IPS DF 4.7 (cell line): ENCODE measurements around the gene CREB3L2.
"Not testable (repeated sequence)": the region's sequence is repeated elsewhere in the genome, so short reads cannot be mapped to it uniquely, and the experiment has no call there.

Source experiments
- DNase-seq: peaks from one replicate; pipeline ENCODE4 v3.0.0-alpha.2; 2013; ENCODE audit warnings: low spot score; ENCODE audit errors: extremely low read depth

The CREB3L2 gene

GRCh38 chr7:137846549-137846826 lies 155.4 kb downstream of the CREB3L2 start:
- no peak for DNase-seq

- DNase-seq: no peak
Measured at GRCh38 chr7:137844677-137845425, 157.0 kb downstream of the CREB3L2 start.

- no peak for DNase-seq
Measured at GRCh38 chr7:137839903-137840779, 161.7 kb downstream of the CREB3L2 start.

GRCh38 chr7:137838706-137839315 lies 163.1 kb downstream of the CREB3L2 start:
- no peak for DNase-seq

- no peak for DNase-seq
Measured at GRCh38 chr7:137836541-137836940, 165.3 kb downstream of the CREB3L2 start.

GRCh38 chr7:137836113-137836509 lies 165.8 kb downstream of the CREB3L2 start:
- no peak for DNase-seq

- no peak for DNase-seq
Measured at GRCh38 chr7:137835486-137836112, 166.3 kb downstream of the CREB3L2 start.

- no peak for DNase-seq
Measured at GRCh38 chr7:137834552-137834951, 167.3 kb downstream of the CREB3L2 start.

- not testable (repeated sequence) for DNase-seq
Measured at GRCh38 chr7:137832990-137833389, 168.9 kb downstream of the CREB3L2 start.

- DNase-seq: no peak
Measured at GRCh38 chr7:137832382-137832781, 169.5 kb downstream of the CREB3L2 start.

- DNase-seq: not testable (repeated sequence)
Measured at GRCh38 chr7:137831555-137831954, 170.3 kb downstream of the CREB3L2 start.

- no peak for DNase-seq
Measured at GRCh38 chr7:137829337-137829992, 172.4 kb downstream of the CREB3L2 start.

- DNase-seq: no peak
Measured at GRCh38 chr7:137828456-137828855, 173.4 kb downstream of the CREB3L2 start.

- DNase-seq: no peak
Measured at GRCh38 chr7:137825489-137825888, 176.4 kb downstream of the CREB3L2 start.
